ENCODE data around the gene TMEM125.

DNA sequence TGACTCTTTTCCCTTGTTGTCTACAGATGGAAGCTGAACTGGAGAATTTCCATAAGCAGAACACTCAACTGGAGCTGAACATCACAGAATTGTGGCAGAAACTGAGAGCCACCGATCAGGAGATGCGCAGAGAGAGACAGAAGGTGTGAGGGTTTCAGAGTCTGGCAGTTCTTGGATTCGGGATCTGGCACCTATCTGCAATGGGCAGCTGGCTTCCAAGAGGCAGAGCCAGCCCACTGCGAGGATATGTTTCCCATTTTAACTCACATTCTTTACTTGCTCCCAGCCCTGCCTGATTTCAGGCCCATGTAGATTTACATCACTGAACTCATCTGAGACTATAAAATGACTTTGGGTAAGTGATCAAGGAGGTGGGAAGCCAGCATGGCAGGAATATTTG lies 37.3 kb upstream of the TMEM125 start:
- TF ChIP-seq, protein P1, sequence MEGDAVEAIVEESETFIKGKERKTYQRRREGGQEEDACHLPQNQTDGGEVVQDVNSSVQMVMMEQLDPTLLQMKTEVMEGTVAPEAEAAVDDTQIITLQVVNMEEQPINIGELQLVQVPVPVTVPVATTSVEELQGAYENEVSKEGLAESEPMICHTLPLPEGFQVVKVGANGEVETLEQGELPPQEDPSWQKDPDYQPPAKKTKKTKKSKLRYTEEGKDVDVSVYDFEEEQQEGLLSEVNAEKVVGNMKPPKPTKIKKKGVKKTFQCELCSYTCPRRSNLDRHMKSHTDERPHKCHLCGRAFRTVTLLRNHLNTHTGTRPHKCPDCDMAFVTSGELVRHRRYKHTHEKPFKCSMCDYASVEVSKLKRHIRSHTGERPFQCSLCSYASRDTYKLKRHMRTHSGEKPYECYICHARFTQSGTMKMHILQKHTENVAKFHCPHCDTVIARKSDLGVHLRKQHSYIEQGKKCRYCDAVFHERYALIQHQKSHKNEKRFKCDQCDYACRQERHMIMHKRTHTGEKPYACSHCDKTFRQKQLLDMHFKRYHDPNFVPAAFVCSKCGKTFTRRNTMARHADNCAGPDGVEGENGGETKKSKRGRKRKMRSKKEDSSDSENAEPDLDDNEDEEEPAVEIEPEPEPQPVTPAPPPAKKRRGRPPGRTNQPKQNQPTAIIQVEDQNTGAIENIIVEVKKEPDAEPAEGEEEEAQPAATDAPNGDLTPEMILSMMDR (IDR thresholded peaks at IDR 0.05): no peak
- no peak for TF ChIP-seq POLR2A (IDR thresholded peaks at IDR 0.05)

Data from heart left ventricle (tissue), 13 donors.